HepG2 (cell line): ENCODE results near the gene ATG9A. TPM values are rescaled to one million over a fixed set of nuclear protein-coding genes. Genes with fewer than 3 reads are reported as not detected.

Experiments
- CTCF ChIP-seq: sonication (generic); formaldehyde crosslinking; IDR thresholded peaks from 2 replicates; pipeline ENCODE4 v1.5.0; 2020; ENCODE audit warnings: mild to moderate bottlenecking, missing genetic modification reagents, moderate library complexity
- DNMT3B ChIP-seq: conservative IDR thresholded peaks from 2 replicates; pipeline ENCODE4 v1.6.1; 2016; ENCODE audit warnings: missing biosample characterization, control low read depth
- E2F2 ChIP-seq: sonication (generic); formaldehyde crosslinking; IDR thresholded peaks from 2 replicates; pipeline ENCODE4 v1.4.0; 2020; ENCODE audit warnings: missing genetic modification reagents, borderline replicate concordance
- ELK4 ChIP-seq: sonication (generic); formaldehyde crosslinking; IDR thresholded peaks from 2 replicates; pipeline ENCODE4 v1.9.0; 2021; ENCODE audit warnings: missing genetic modification reagents, borderline replicate concordance
- GATAD1 ChIP-seq: IDR thresholded peaks from 2 replicates; pipeline ENCODE4 v1.6.1; 2016; ENCODE audit warnings: missing genetic modification reagents, missing compliant biosample characterization
- KLF16 ChIP-seq, 2 experiments: sonication (generic) in 1 of 2; formaldehyde crosslinking in 1 of 2; IDR thresholded peaks; 2 replicates each; pipeline versions ENCODE4 v1.6.1 to v1.8.0; 2016 to 2023; ENCODE audit warnings: missing genetic modification reagents in 2 of 2, missing compliant biosample characterization in 1 of 2
- MATR3 ChIP-seq: sonication (generic); formaldehyde crosslinking; IDR thresholded peaks from 2 replicates; pipeline ENCODE4 v1.4.0; 2020; ENCODE audit warnings: missing genetic modification reagents
- MTF1 ChIP-seq: sonication (generic); formaldehyde crosslinking; IDR thresholded peaks from 2 replicates; pipeline ENCODE4 v1.5.0; 2020; ENCODE audit warnings: missing genetic modification reagents
- NCOA2 ChIP-seq: sonication (generic); formaldehyde crosslinking; IDR thresholded peaks from 2 replicates; pipeline ENCODE4 v1.8.0; 2022; ENCODE audit warnings: inconsistent platforms
- NFE2L1 ChIP-seq: sonication (generic); formaldehyde crosslinking; IDR thresholded peaks from 2 replicates; pipeline ENCODE4 v1.4.0; 2020; ENCODE audit warnings: missing genetic modification reagents, mild to moderate bottlenecking, borderline replicate concordance
- PHF21A ChIP-seq: sonication (generic); formaldehyde crosslinking; IDR thresholded peaks from 2 replicates; pipeline ENCODE4 v1.5.0; 2020; ENCODE audit warnings: mild to moderate bottlenecking, missing genetic modification reagents
- RBM39 ChIP-seq: fragments of 200-400 bp; formaldehyde crosslinking; IDR thresholded peaks from one replicate; pipeline ENCODE4 v1.6.1; 2018; ENCODE audit warnings: antibody characterized with exemption, mild to moderate bottlenecking, low read depth, low read length; ENCODE audit not compliant: poor library complexity, severe bottlenecking
- SAFB2 ChIP-seq: sonication (generic); formaldehyde crosslinking; IDR thresholded peaks from 2 replicates; pipeline ENCODE4 v1.5.1; 2020; ENCODE audit warnings: missing genetic modification reagents, low read depth, mild to moderate bottlenecking, borderline replicate concordance
- SALL2 ChIP-seq: sonication (generic); formaldehyde crosslinking; IDR thresholded peaks from 2 replicates; pipeline ENCODE4 v1.8.1; 2023; ENCODE audit warnings: mild to moderate bottlenecking, missing genetic modification reagents, inconsistent platforms
- THAP7 ChIP-seq: sonication (generic); formaldehyde crosslinking; IDR thresholded peaks from 2 replicates; pipeline ENCODE4 v1.8.1; 2023; ENCODE audit warnings: mild to moderate bottlenecking, missing genetic modification reagents
- YEATS2 ChIP-seq: sonication (generic); formaldehyde crosslinking; IDR thresholded peaks from 2 replicates; pipeline ENCODE4 v1.4.0; 2020; ENCODE audit warnings: missing genetic modification reagents, borderline replicate concordance
- ZHX1 ChIP-seq: sonication (generic); formaldehyde crosslinking; IDR thresholded peaks from 2 replicates; pipeline ENCODE4 v1.8.1; 2022; ENCODE audit warnings: low read depth, mild to moderate bottlenecking, missing genetic modification reagents
- ZKSCAN5 ChIP-seq: sonication (generic); formaldehyde crosslinking; IDR thresholded peaks from 2 replicates; pipeline ENCODE4 v1.5.1; 2020; ENCODE audit warnings: mild to moderate bottlenecking, missing genetic modification reagents
- ZNF101 ChIP-seq: sonication (generic); formaldehyde crosslinking; IDR thresholded peaks from 2 replicates; pipeline ENCODE4 v1.4.0; 2020; ENCODE audit warnings: mild to moderate bottlenecking, low read depth, missing genetic modification reagents, borderline replicate concordance
- ZNF558 ChIP-seq: sonication (generic); formaldehyde crosslinking; IDR thresholded peaks from 2 replicates; pipeline ENCODE4 v1.9.0; 2022; ENCODE audit warnings: mild to moderate bottlenecking, missing genetic modification reagents, borderline replicate concordance
- ZSCAN22 ChIP-seq: sonication (generic); formaldehyde crosslinking; IDR thresholded peaks from 2 replicates; pipeline ENCODE4 v1.4.0; 2020; ENCODE audit warnings: mild to moderate bottlenecking, missing genetic modification reagents
- polyA plus RNA-seq, 8 experiments: library from polyadenylated mRNA; depleted of rRNA in 3 of 8; stranded (reverse) in 7 of 8; unstranded in 1 of 8; fragments of >200 nt; fragmentation: Illumina TruSeq in 4 of 8; extraction: Trizol in 4 of 8; gene quantifications; 2 replicates each; pipeline versions ENCODE4 v1.2.1 to v1.2.3, GENCODE V29; 2011 to 2016; ENCODE audit warnings: low read depth in 4 of 8, missing spikeins in 1 of 8, mixed read lengths in 1 of 8; ENCODE audit not compliant: insufficient read depth in 1 of 8
- total RNA-seq, 5 experiments: library from RNA; depleted of rRNA; stranded (reverse); fragments of >200 nt; fragmentation: Illumina TruSeq; extraction: Trizol; gene quantifications; 2 replicates each; pipeline ENCODE4 v1.2.3, GENCODE V29; 2016; ENCODE audit warnings: low read depth in 1 of 5

Gene ATG9A
- total and polyA plus RNA-seq, 2 of the 13 experiments (the other 11 are each of a cell fraction or from before 2014, with no cell fraction given), result 35.0 to 131 TPM

GRCh38 chr2:219176818-219177551, 52.5 kb downstream of the ATG9A start, which contains the start of gene CNPPD1 (continued):
- peak; percentile 71 for TF ChIP-seq NCOA2 (CRISPR knock-in tag)
- peak; percentile 98; the same call in 1 of the 2 replicates for TF ChIP-seq ZNF101
- TF ChIP-seq PHF21A, result peak; percentile 87
- 0 out of 2 replicates have a peak, but pooled peaks have one; percentile 58 for TF ChIP-seq NFE2L1
- peak; percentile 95 for TF ChIP-seq THAP7 (CRISPR knock-in tag)
- TF ChIP-seq MATR3 (CRISPR knock-in tag), result no peak
- TF ChIP-seq CTCF (CRISPR knock-in tag), result no peak; the same call in 1 of the 2 replicates
- TF ChIP-seq ZKSCAN5 (CRISPR knock-in tag), result no peak
- TF ChIP-seq ZSCAN22 (CRISPR knock-in tag), result peak; percentile 70; the same call in 1 of the 2 replicates
- peak; percentile 84; the same call in 1 of the 2 replicates for TF ChIP-seq ELK4
- TF ChIP-seq SALL2 (CRISPR knock-in tag), result peak; percentile 99
- peak; percentile 74; the same call in 1 of the 2 replicates for TF ChIP-seq DNMT3B (CRISPR knock-in tag)
- peak; percentile 95; the same call in 1 of the 2 replicates for TF ChIP-seq E2F2 (CRISPR knock-in tag)
- peak; percentile 59; the same call in 1 of the 2 replicates for TF ChIP-seq ZHX1 (CRISPR knock-in tag)
- TF ChIP-seq ZNF558 (CRISPR knock-in tag), result peak; percentile 96
- TF ChIP-seq GATAD1, result peak; percentile 89
- TF ChIP-seq MTF1 (CRISPR knock-in tag), result peak; percentile 75; the same call in 1 of the 2 replicates
- TF ChIP-seq RBM39, result peak; percentile 55
- TF ChIP-seq SAFB2 (CRISPR knock-in tag), result peak; percentile 93; the same call in 1 of the 2 replicates
- TF ChIP-seq KLF16 (CRISPR knock-in tag; IDR thresholded peaks at IDR 0.05), result peak; percentile 56 to 90; a peak in 2 of 4 replicates
- peak; percentile 46; the same call in 1 of the 2 replicates for TF ChIP-seq YEATS2 (CRISPR knock-in tag)
